D341Med (cell line): ENCODE measurements around the gene RNF181.
"Not testable (repeated sequence)": the region's sequence is repeated elsewhere in the genome, so short reads cannot be mapped to it uniquely, and the experiment has no call there.

Source experiments
- DNase-seq: peaks from one replicate; pipeline ENCODE4 v3.0.0; 2012; ENCODE audit warnings: low spot score

The RNF181 gene

GRCh38 chr2:85614757-85615156 lies 19.2 kb downstream of the RNF181 start:
- not testable (repeated sequence) for DNase-seq

GRCh38 chr2:85615413-85615728 lies 19.8 kb downstream of the RNF181 start:
- DNase-seq, result no peak

GRCh38 chr2:85617723-85618122 lies 22.2 kb downstream of the RNF181 start:
- DNase-seq, result not testable (repeated sequence)

- no peak for DNase-seq
Measured at GRCh38 chr2:85619617-85620016, 24.1 kb downstream of the RNF181 start.

- DNase-seq, result no peak
Measured at GRCh38 chr2:85621338-85621737, 25.8 kb downstream of the RNF181 start.

GRCh38 chr2:85623991-85624390 lies 28.4 kb downstream of the RNF181 start:
- DNase-seq, result no peak

GRCh38 chr2:85628658-85629057 lies 33.1 kb downstream of the RNF181 start:
- DNase-seq, result no peak

- no peak for DNase-seq
Measured at GRCh38 chr2:85631316-85631715, 35.8 kb downstream of the RNF181 start.

- no peak for DNase-seq
Measured at GRCh38 chr2:85635011-85635410, 39.5 kb downstream of the RNF181 start.

GRCh38 chr2:85635636-85636035 lies 40.1 kb downstream of the RNF181 start:
- DNase-seq, result no peak

GRCh38 chr2:85642725-85643124 lies 47.2 kb downstream of the RNF181 start:
- no peak for DNase-seq

GRCh38 chr2:85644909-85645308 lies 49.4 kb downstream of the RNF181 start:
- no peak for DNase-seq

- no peak for DNase-seq
Measured at GRCh38 chr2:85646166-85646565, 50.6 kb downstream of the RNF181 start.
